ENCODE results near the gene CLTA.

CLTA gene

GRCh38 chr9:36207546-36208012 is 16.9 kb downstream of the CLTA start:
- no peak overlapping the region for H3K4me3 ChIP-seq (ENCODE audit: low read depth, low read length)
- no peak for DNase-seq (ENCODE audit: low read depth)
- TF ChIP-seq CTCF (IDR thresholded peaks at IDR 0.05; ENCODE audit: low read depth, low read length, missing control alignments) = no peak

GRCh38 chr9:36208521-36209253 is 18.0 kb downstream of the CLTA start:
- DNase-seq (ENCODE audit: low read depth) = no peak
- H3K4me3 ChIP-seq (ENCODE audit: low read depth, low read length) = no peak overlapping the region
- no peak for TF ChIP-seq CTCF (IDR thresholded peaks at IDR 0.05; ENCODE audit: low read depth, low read length, missing control alignments)

GRCh38 chr9:36210722-36211121 is 20.0 kb downstream of the CLTA start:
- H3K4me3 ChIP-seq (ENCODE audit: low read depth, low read length) = no peak overlapping the region
- no peak for TF ChIP-seq CTCF (IDR thresholded peaks at IDR 0.05; ENCODE audit: low read depth, low read length, missing control alignments)
- DNase-seq (ENCODE audit: low read depth) = no peak

GRCh38 chr9:36211510-36211909 is 20.8 kb downstream of the CLTA start:
- no peak for TF ChIP-seq CTCF (IDR thresholded peaks at IDR 0.05; ENCODE audit: low read depth, low read length, missing control alignments)
- H3K4me3 ChIP-seq (ENCODE audit: low read depth, low read length) = no peak overlapping the region
- DNase-seq (ENCODE audit: low read depth) = no peak

- H3K4me3 ChIP-seq (ENCODE audit: low read depth, low read length) = no peak overlapping the region
- DNase-seq (ENCODE audit: low read depth) = no peak
- TF ChIP-seq CTCF (IDR thresholded peaks at IDR 0.05; ENCODE audit: low read depth, low read length, missing control alignments) = no peak
These were observed 22.7 kb downstream of the CLTA start for GRCh38 chr9:36213387-36213786.

- no peak for DNase-seq (ENCODE audit: low read depth)
- no peak for TF ChIP-seq CTCF (IDR thresholded peaks at IDR 0.05; ENCODE audit: low read depth, low read length, missing control alignments)
- H3K4me3 ChIP-seq (ENCODE audit: low read depth, low read length) = no peak overlapping the region
These were observed 23.3 kb downstream of the CLTA start for GRCh38 chr9:36213989-36214388.

- no peak for TF ChIP-seq CTCF (IDR thresholded peaks at IDR 0.05; ENCODE audit: low read depth, low read length, missing control alignments)
- DNase-seq (ENCODE audit: low read depth) = no peak
- H3K4me3 ChIP-seq (ENCODE audit: low read depth, low read length) = no peak overlapping the region
These were observed 23.9 kb downstream of the CLTA start for GRCh38 chr9:36214571-36214970.

Measured in GM12864 (cell line).